Smooth muscle cell (in vitro differentiated cells): Measurements from ENCODE around the gene GON4L. TPM values are rescaled to one million over a fixed set of nuclear protein-coding genes. Genes with fewer than 3 reads are reported as not detected.
A peak's percentile ranks its signal among the peaks of the same experiment; 100 is the strongest.

Source experiments
- DNase-seq: peaks from one replicate; lab custom pipeline; 2025; ENCODE audit not compliant: unreplicated experiment; lab: John Stamatoyannopoulos, UW
- H2AFZ ChIP-seq: fragments of 200-600 bp; sonication (generic); 2 replicates; pipeline ENCODE4 v1.6.0; 2016; ENCODE audit warnings: antibody characterized with exemption, low read depth, mild to moderate bottlenecking
- H3F3A ChIP-seq: fragments of 200-600 bp; sonication (generic); 2 replicates; pipeline ENCODE4 v1.6.0; 2017; ENCODE audit warnings: antibody characterized with exemption, low read depth
- H3K27ac ChIP-seq: fragments of 200-600 bp; sonication (generic); 2 replicates; pipeline ENCODE4 v1.5.1; 2016; ENCODE audit warnings: low read depth, mild to moderate bottlenecking
- H3K27me3 ChIP-seq: fragments of 200-600 bp; sonication (generic); 2 replicates; pipeline ENCODE4 v1.6.1; 2016; ENCODE audit warnings: low read depth, mild to moderate bottlenecking
- H3K36me3 ChIP-seq: fragments of 200-600 bp; sonication (generic); 2 replicates; pipeline ENCODE4 v1.5.1; 2016; ENCODE audit warnings: low read depth
- H3K4me1 ChIP-seq: fragments of 200-600 bp; sonication (generic); 2 replicates; pipeline ENCODE4 v1.5.1; 2016; ENCODE audit warnings: low read depth
- H3K4me2 ChIP-seq: fragments of 200-600 bp; sonication (generic); 2 replicates; pipeline ENCODE4 v1.6.0; 2016; ENCODE audit warnings: mild to moderate bottlenecking
- H3K4me3 ChIP-seq: fragments of 200-600 bp; sonication (generic); 2 replicates; pipeline ENCODE4 v1.5.1; 2016; ENCODE audit warnings: mild to moderate bottlenecking
- H3K79me2 ChIP-seq: fragments of 200-600 bp; sonication (generic); 2 replicates; pipeline ENCODE4 v1.6.0; 2016; ENCODE audit warnings: low read depth, mild to moderate bottlenecking
- H3K9ac ChIP-seq: fragments of 200-600 bp; sonication (generic); 2 replicates; pipeline ENCODE4 v1.6.0; 2016; ENCODE audit warnings: low read depth
- H3K9me3 ChIP-seq: fragments of 200-600 bp; sonication (generic); replicated peaks from 2 replicates; pipeline ENCODE4 v1.5.1; 2016; ENCODE audit warnings: low read depth
- H4K20me1 ChIP-seq: fragments of 200-600 bp; sonication (generic); 2 replicates; pipeline ENCODE4 v1.6.0; 2016; ENCODE audit warnings: low read depth
- CTCF ChIP-seq: fragments of 200-600 bp; sonication (generic); IDR thresholded peaks from 2 replicates; pipeline ENCODE4 v1.5.1; 2017; ENCODE audit warnings: borderline replicate concordance, mild to moderate bottlenecking, antibody characterized with exemption; ENCODE audit not compliant: insufficient read depth, poor library complexity, severe bottlenecking
- WGBS: methylation state at CpG from one replicate; pipeline ENCODE4 v1.1.7; 2016; ENCODE audit warnings: low lambda C conversion rate; 5-methylcytosine and 5-hydroxymethylcytosine counted together
- polyA plus RNA-seq: library from polyadenylated mRNA; unstranded; fragments of >200 nt; fragmentation: Nextera tagmentation; extraction: Ambion mirVana; gene quantifications from 2 replicates; pipeline ENCODE4 v1.2.1, GENCODE V29; 2016
- total RNA-seq: library from RNA; depleted of rRNA; stranded (reverse); fragments of >200 nt; gene quantifications from 2 replicates; pipeline ENCODE4 v1.2.3, GENCODE V29; 2014

The GON4L gene
- total RNA-seq (21.0 and 22.2 TPM in 2 replicates), polyA plus RNA-seq (40.8 and 45.3 TPM in 2 replicates)

- Histone ChIP-seq H2AFZ (peak within 1 kb of the TSS; percentile 88), H3K9ac (peak within 1 kb of the TSS; percentile 91), H3K27me3 (peaks cover 6% of the 10 kb centered on the region), H3K4me1 (peaks cover 7% of the 10 kb centered on the region), H4K20me1 (no peaks in the 10 kb centered on the region), H3F3A (peaks cover 5% of the 10 kb centered on the region), H3K27ac (peak within 1 kb of the TSS; percentile 65), H3K9me3 (no peaks in the 10 kb centered on the region), H3K36me3 (no peaks in the 10 kb centered on the region), H3K4me2 (peak within 1 kb of the TSS; percentile 99), H3K79me2 (peaks cover 45% of the 10 kb centered on the region), H3K4me3 (peak within 1 kb of the TSS; percentile 77)
- no peak for TF ChIP-seq CTCF
- WGBS, result 26% methylated on average over 46 of the region's 46 CpGs
- DNase-seq, result peak; percentile 43
These were observed at the start of gene GON4L for GRCh38 chr1:155856975-155857930. Gene GON4L (minus strand): TSS chr1:155857214. CDS start chr1:155853780, 3,434 bp downstream.

- no peak for TF ChIP-seq CTCF
- Histone ChIP-seq H3K36me3 (peaks cover 50% of the 10 kb centered on the region), H3K79me2 (peaks cover 38% of the 10 kb centered on the region)
These were observed 47.2 kb upstream of the GON4L start for GRCh38 chr1:155904261-155904660.

GRCh38 chr1:155900161-155900560 lies 43.1 kb upstream of the GON4L start:
- DNase-seq, result no peak
- Histone ChIP-seq H3K9ac (no peak overlapping the region), H3K79me2 (peaks cover 8% of the 10 kb centered on the region), H3K4me1 (no peaks in the 10 kb centered on the region), H2AFZ (no peak overlapping the region), H3K27ac (no peak overlapping the region), H3F3A (peaks cover 22% of the 10 kb centered on the region), H3K4me3 (no peak overlapping the region), H3K9me3 (no peaks in the 10 kb centered on the region), H3K4me2 (no peak overlapping the region), H3K36me3 (peaks cover 48% of the 10 kb centered on the region), H3K27me3 (no peaks in the 10 kb centered on the region), H4K20me1 (peaks cover 17% of the 10 kb centered on the region)
- no peak for TF ChIP-seq CTCF
- 96% methylated on average over 4 of the region's 4 CpGs for WGBS

More at GRCh38 chr1:155904261-155904660, 47.2 kb upstream of the GON4L start:
- Histone ChIP-seq H3K9ac (no peak overlapping the region), H3K27ac (no peak overlapping the region), H3K27me3 (no peaks in the 10 kb centered on the region), H3K4me2 (no peak overlapping the region), H3K4me3 (no peak overlapping the region), H2AFZ (no peak overlapping the region), H4K20me1 (peaks cover 26% of the 10 kb centered on the region), H3K9me3 (no peaks in the 10 kb centered on the region), H3K4me1 (no peaks in the 10 kb centered on the region), H3F3A (peaks cover 11% of the 10 kb centered on the region)
- DNase-seq, result no peak
- WGBS, result 98% methylated on average over 12 of the region's 12 CpGs
